A549 (cell line): ENCODE data around the gene BCAS3. TPM values are rescaled to one million over a fixed set of nuclear protein-coding genes. Genes with fewer than 3 reads are reported as not detected.

ENCODE experiments used
- ATAC-seq, 2 experiments: fragments of 200-7000 bp in 1 of 2; fragments of >200 bp in 1 of 2; cut with Nextera tagmentation in 1 of 2; cut with Tn5 transposase in 1 of 2; 3 replicates each; pipeline versions ENCODE4 v1.8.0 to v1.9.1; 2018 to 2020; ENCODE audit warnings: mild to moderate bottlenecking in 1 of 2, moderate library complexity in 1 of 2
- CTCF ChIA-PET: fragments of 300-600 bp; sonication (Branson Sonifier 250); formaldehyde crosslinking; extraction: SDS; loops from one replicate; lab custom pipeline; 2021; ENCODE audit warnings: antibody characterized with exemption, inconsistent platforms; lab: Yijun Ruan, JAX
- POLR2A ChIA-PET: fragments of 350-600 bp; formaldehyde crosslinking; extraction: SDS; loops from one replicate; lab custom pipeline; 2021; ENCODE audit warnings: antibody characterized with exemption, inconsistent platforms; lab: Yijun Ruan, JAX
- DNase-seq, 2 experiments: peaks; one replicate each; pipeline versions ENCODE4 v3.0.0 to v3.0.0-alpha.2; 2011 to 2016; ENCODE audit warnings: low read depth in 1 of 2, low spot score in 1 of 2
- FAIRE-seq: peaks from 2 replicates; lab custom pipeline; 2011; peaks lifted over from hg19 to GRCh38; lab: Jason Lieb, UNC
- H3K27ac ChIP-seq, 2 experiments: fragments of >200 bp; sonication (Bioruptor Twin); formaldehyde crosslinking; 3 replicates each; pipeline ENCODE4 v1.5.1; 2016 to 2017
- H3K4me1 ChIP-seq: fragments of >200 bp; sonication (Bioruptor Twin); formaldehyde crosslinking; 3 replicates; pipeline ENCODE4 v1.6.1; 2016
- H3K4me2 ChIP-seq: fragments of >200 bp; sonication (Bioruptor Twin); formaldehyde crosslinking; 3 replicates; pipeline ENCODE4 v1.6.1; 2016
- H3K4me3 ChIP-seq: fragments of >200 bp; sonication (Bioruptor Twin); formaldehyde crosslinking; 3 replicates; pipeline ENCODE4 v1.5.1; 2016
- H3K9me3 ChIP-seq: fragments of >200 bp; sonication (Bioruptor Twin); formaldehyde crosslinking; 3 replicates; pipeline ENCODE4 v1.6.1; 2016
- CBX8 ChIP-seq: fragments of 200-600 bp; sonication (generic); IDR thresholded peaks from 2 replicates; pipeline ENCODE4 v1.6.1; 2016
- CEBPB ChIP-seq, 2 experiments: fragments of >200 bp in 1 of 2; sonication (Bioruptor Twin) in 1 of 2; formaldehyde crosslinking in 1 of 2; IDR thresholded peaks; 2 replicates each; pipeline ENCODE4 v1.6.1; 2012 to 2016
- CHD4 ChIP-seq: fragments of 200-600 bp; sonication (generic); IDR thresholded peaks from 2 replicates; pipeline ENCODE4 v1.6.1; 2016; ENCODE audit warnings: antibody characterized with exemption, mild to moderate bottlenecking, borderline replicate concordance
- ESRRA ChIP-seq: fragments of 150-350 bp; IDR thresholded peaks from 2 replicates; pipeline ENCODE4 v1.6.1; 2014; ENCODE audit warnings: mild to moderate bottlenecking, low read length, borderline replicate concordance
- FOSB ChIP-seq: fragments of 250-450 bp; sonication (Bioruptor Pico); IDR thresholded peaks from 2 replicates; pipeline ENCODE4 v1.5.0; 2020; ENCODE audit warnings: mild to moderate bottlenecking, moderate library complexity
- FOXS1 ChIP-seq: fragments of 250-450 bp; sonication (Bioruptor Pico); IDR thresholded peaks from 2 replicates; pipeline ENCODE4 v1.5.0; 2020; ENCODE audit warnings: mild to moderate bottlenecking, moderate library complexity
- HDAC2 ChIP-seq: fragments of 200-600 bp; sonication (generic); IDR thresholded peaks from 2 replicates; pipeline ENCODE4 v1.6.1; 2016
- HEYL ChIP-seq: fragments of 250-450 bp; sonication (Bioruptor Pico); IDR thresholded peaks from 2 replicates; pipeline ENCODE4 v1.8.0; 2021; ENCODE audit warnings: mild to moderate bottlenecking, moderate library complexity
- HOXB13 ChIP-seq: fragments of 250-450 bp; sonication (Bioruptor Pico); IDR thresholded peaks from 2 replicates; pipeline ENCODE4 v1.5.0; 2020; ENCODE audit warnings: low read depth, mild to moderate bottlenecking, moderate library complexity
- HOXB5 ChIP-seq: fragments of 250-450 bp; sonication (Bioruptor Pico); IDR thresholded peaks from 2 replicates; pipeline ENCODE4 v1.5.0; 2020; ENCODE audit warnings: mild to moderate bottlenecking, moderate library complexity
- KDM1A ChIP-seq: fragments of 200-600 bp; sonication (generic); IDR thresholded peaks from 2 replicates; pipeline ENCODE4 v1.6.1; 2016; ENCODE audit warnings: low read depth, mild to moderate bottlenecking
- NFE2L2 ChIP-seq: fragments of 150-350 bp; conservative IDR thresholded peaks from 2 replicates; pipeline ENCODE4 v1.6.1; 2014; ENCODE audit warnings: low read length
- PBX3 ChIP-seq: IDR thresholded peaks from 2 replicates; pipeline ENCODE4 v1.6.1; 2012
- PHF8 ChIP-seq: fragments of 200-600 bp; sonication (generic); IDR thresholded peaks from 2 replicates; pipeline ENCODE4 v1.6.1; 2016; ENCODE audit warnings: low read depth, mild to moderate bottlenecking, antibody characterized with exemption, moderate library complexity, borderline replicate concordance
- POLR2AphosphoS2 ChIP-seq: conservative IDR thresholded peaks from 2 replicates; pipeline ENCODE4 v1.6.1; 2012; ENCODE audit warnings: low read length, improper control_type of control experiment, inconsistent platforms
- REST ChIP-seq: fragments of 200-600 bp; sonication (generic); IDR thresholded peaks from 2 replicates; pipeline ENCODE4 v1.6.1; 2016; ENCODE audit warnings: antibody characterized with exemption, mild to moderate bottlenecking, moderate library complexity
- TFCP2L1 ChIP-seq: fragments of 250-450 bp; sonication (Bioruptor Pico); IDR thresholded peaks from 2 replicates; pipeline ENCODE4 v1.5.0; 2021; ENCODE audit warnings: mild to moderate bottlenecking
- TP53 ChIP-seq: fragments of 250-450 bp; sonication (Bioruptor Pico); IDR thresholded peaks from 2 replicates; pipeline ENCODE4 v1.5.0; 2021; ENCODE audit warnings: mild to moderate bottlenecking, moderate library complexity
- USF2 ChIP-seq: fragments of 450-650 bp; IDR thresholded peaks from 2 replicates; pipeline ENCODE4 v1.6.1; 2014; ENCODE audit warnings: antibody characterized with exemption
- ZFP36 ChIP-seq: fragments of 450-650 bp; IDR thresholded peaks from 2 replicates; pipeline ENCODE4 v1.6.1; 2014; ENCODE audit warnings: borderline replicate concordance; ENCODE audit not compliant: partially characterized antibody
- ZNF302 ChIP-seq: fragments of 250-450 bp; sonication (Bioruptor Pico); IDR thresholded peaks from 2 replicates; pipeline ENCODE4 v1.9.0; 2021; ENCODE audit warnings: inconsistent platforms, mild to moderate bottlenecking, moderate library complexity
- ZSCAN20 ChIP-seq: fragments of 250-450 bp; sonication (Bioruptor Pico); IDR thresholded peaks from 2 replicates; pipeline ENCODE4 v1.8.0; 2022; ENCODE audit warnings: mild to moderate bottlenecking, moderate library complexity
- WGBS: methylation state at CpG from one replicate; pipeline ENCODE4 v1.1.6; 2017; ENCODE audit errors: missing lambda C conversion rate; 5-methylcytosine and 5-hydroxymethylcytosine counted together
- polyA plus RNA-seq, 4 experiments: library from polyadenylated mRNA; depleted of rRNA in 3 of 4; stranded (reverse); fragments of >200 nt; fragmentation: RNase III in 1 of 4; extraction: RNeasy Plus Mini Kit Qiagen cat#74134 plus additional on column Dnase treatment in 1 of 4; gene quantifications; 2 replicates in 3 of 4; 3 replicates in 1 of 4; pipeline ENCODE4 v1.2.3, GENCODE V29; 2011 to 2017
- TF ChIP-seq, protein P1 (sequence below): fragments of 150-350 bp; IDR thresholded peaks from 2 replicates; pipeline ENCODE4 v1.6.1; 2014; ENCODE audit warnings: low read depth, mild to moderate bottlenecking, low read length
- TF ChIP-seq, protein P2 (sequence below): fragments of >200 bp; sonication (Bioruptor Twin); formaldehyde crosslinking; IDR thresholded peaks from 3 replicates; pipeline ENCODE4 v1.5.1; 2016

BCAS3 gene
- polyA plus RNA-seq, 2 of the 4 experiments (the other 2 are of a cell fraction) = 14.7 to 43.4 TPM

DNA sequence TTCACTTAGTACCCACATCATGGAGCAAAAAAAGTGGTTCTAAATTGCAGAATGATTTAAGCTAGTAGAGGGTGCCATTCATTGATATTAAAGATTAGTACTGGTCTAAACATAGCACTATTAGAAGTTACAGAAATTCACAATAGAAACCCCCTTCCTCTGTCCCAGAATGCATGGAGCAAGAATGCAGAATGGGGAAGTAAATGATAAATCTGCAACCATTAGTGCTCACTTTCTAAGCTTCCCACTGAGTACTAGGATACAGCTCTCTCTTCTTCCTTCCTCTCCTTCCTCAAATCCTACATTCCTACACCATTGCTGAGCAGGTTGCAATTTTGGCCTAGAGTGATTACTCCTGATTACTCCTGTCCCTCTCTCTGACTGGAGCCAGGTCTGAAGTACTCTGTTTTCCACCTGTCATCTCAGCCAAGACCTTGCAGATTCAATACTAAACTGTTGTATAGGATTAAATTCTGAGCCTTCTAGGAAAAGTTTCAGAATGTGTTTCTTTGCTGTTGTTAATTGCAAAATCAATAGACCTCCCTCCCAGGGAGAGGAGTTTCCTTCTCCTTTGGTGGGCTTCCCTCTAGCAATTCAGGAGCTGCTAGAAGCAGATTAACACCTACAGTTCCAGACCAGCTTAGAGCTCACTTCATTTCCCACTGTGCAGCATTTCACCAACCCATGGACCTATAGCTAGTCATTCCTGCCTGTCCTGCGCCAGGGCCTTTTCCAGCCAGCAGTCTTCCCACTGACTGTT is 556.5 kb downstream of the BCAS3 start:
- Histone ChIP-seq H3K4me3 (no peak overlapping the region), H3K4me2 (no peak overlapping the region), H3K9me3 (peaks cover 4% of the 10 kb centered on the region; the same call in 1 of the 3 replicates), H3K4me1 (peaks cover 11% of the 10 kb centered on the region; the same call in 2 of the 3 replicates), H3K27ac (no peak overlapping the region)
- ATAC-seq (peak in 1 of 2 experiments; percentile 26; a peak in 1 of 6 replicates), DNase-seq (no peak), FAIRE-seq (no peak)
- 89% methylated on average over 1 of the region's 1 CpG for WGBS
- TF ChIP-seq CHD4 = no peak
- TF ChIP-seq KDM1A = no peak
- no peak for TF ChIP-seq ZFP36
- TF ChIP-seq POLR2AphosphoS2 = no peak
- no peak for TF ChIP-seq FOXS1 (CRISPR knock-in tag)
- TF ChIP-seq PBX3 = no peak
- no peak for TF ChIP-seq USF2
- no peak for TF ChIP-seq ZSCAN20 (CRISPR knock-in tag)
- TF ChIP-seq ESRRA = no peak
- TF ChIP-seq TFCP2L1 (CRISPR knock-in tag) = no peak
- no peak for TF ChIP-seq CBX8
- TF ChIP-seq, protein P1, sequence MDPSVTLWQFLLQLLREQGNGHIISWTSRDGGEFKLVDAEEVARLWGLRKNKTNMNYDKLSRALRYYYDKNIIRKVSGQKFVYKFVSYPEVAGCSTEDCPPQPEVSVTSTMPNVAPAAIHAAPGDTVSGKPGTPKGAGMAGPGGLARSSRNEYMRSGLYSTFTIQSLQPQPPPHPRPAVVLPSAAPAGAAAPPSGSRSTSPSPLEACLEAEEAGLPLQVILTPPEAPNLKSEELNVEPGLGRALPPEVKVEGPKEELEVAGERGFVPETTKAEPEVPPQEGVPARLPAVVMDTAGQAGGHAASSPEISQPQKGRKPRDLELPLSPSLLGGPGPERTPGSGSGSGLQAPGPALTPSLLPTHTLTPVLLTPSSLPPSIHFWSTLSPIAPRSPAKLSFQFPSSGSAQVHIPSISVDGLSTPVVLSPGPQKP = no peak
- TF ChIP-seq HEYL (CRISPR knock-in tag) = no peak
- no peak for TF ChIP-seq HOXB13 (CRISPR knock-in tag)
- TF ChIP-seq TP53 (CRISPR knock-in tag) = no peak
- ChIA-PET CTCF (interaction anchor here (1.1 to 1.4 kb wide), 4 partner anchors 12 to 156 kb away, joined by 3 to 6 read pairs (median 4); no protein-coding TSS in a partner anchor), POLR2A (no interaction called here)

GRCh38 chr17:61235001-61235826 is 557.6 kb downstream of the BCAS3 start:
- 76% methylated on average over 15 of the region's 15 CpGs for WGBS
- peaks cover 4% of the 10 kb centered on the region; the same call in 1 of the 3 replicates for H3K9me3 ChIP-seq
- peaks cover 18% of the 10 kb centered on the region for H3K4me1 ChIP-seq
- ATAC-seq (0 out of 6 replicates have a peak, but pooled peaks of 1 of the 2 experiments have one; percentile 21), DNase-seq (no peak), FAIRE-seq (no peak)
- no peak overlapping the region for H3K4me3 ChIP-seq
- peak overlapping the region; percentile 15; the same call in 2 of the 3 replicates for H3K4me2 ChIP-seq
- TF ChIP-seq REST (no peak), PHF8 (no peak), HDAC2 (no peak), ZNF302 (CRISPR knock-in tag) (no peak), TFCP2L1 (CRISPR knock-in tag) (no peak), HEYL (CRISPR knock-in tag) (no peak), HOXB5 (CRISPR knock-in tag) (no peak), CEBPB (IDR thresholded peaks at IDR 0.05) (no peak), NFE2L2 (no peak), FOSB (CRISPR knock-in tag) (no peak)
- TF ChIP-seq, protein P2, sequence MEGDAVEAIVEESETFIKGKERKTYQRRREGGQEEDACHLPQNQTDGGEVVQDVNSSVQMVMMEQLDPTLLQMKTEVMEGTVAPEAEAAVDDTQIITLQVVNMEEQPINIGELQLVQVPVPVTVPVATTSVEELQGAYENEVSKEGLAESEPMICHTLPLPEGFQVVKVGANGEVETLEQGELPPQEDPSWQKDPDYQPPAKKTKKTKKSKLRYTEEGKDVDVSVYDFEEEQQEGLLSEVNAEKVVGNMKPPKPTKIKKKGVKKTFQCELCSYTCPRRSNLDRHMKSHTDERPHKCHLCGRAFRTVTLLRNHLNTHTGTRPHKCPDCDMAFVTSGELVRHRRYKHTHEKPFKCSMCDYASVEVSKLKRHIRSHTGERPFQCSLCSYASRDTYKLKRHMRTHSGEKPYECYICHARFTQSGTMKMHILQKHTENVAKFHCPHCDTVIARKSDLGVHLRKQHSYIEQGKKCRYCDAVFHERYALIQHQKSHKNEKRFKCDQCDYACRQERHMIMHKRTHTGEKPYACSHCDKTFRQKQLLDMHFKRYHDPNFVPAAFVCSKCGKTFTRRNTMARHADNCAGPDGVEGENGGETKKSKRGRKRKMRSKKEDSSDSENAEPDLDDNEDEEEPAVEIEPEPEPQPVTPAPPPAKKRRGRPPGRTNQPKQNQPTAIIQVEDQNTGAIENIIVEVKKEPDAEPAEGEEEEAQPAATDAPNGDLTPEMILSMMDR = no peak
- ChIA-PET CTCF (interaction anchor here (0.6 to 3.2 kb wide), 6 partner anchors 9 to 154 kb away, joined by 3 to 10 read pairs (median 4); no protein-coding TSS in a partner anchor), POLR2A (interaction anchor here (0.7 kb wide), 1 partner anchor 158 kb away, joined by 4 read pairs; no protein-coding TSS in a partner anchor)
- H3K27ac ChIP-seq = 0 out of 6 replicates have a peak overlapping the region, but pooled peaks of 1 of the 2 experiments have one; percentile 0
